ENCODE measurements around the gene PAXX. TPM values are rescaled to one million over a fixed set of nuclear protein-coding genes. Genes with fewer than 3 reads are reported as not detected.

PAXX gene
- total and polyA plus RNA-seq, 9 of the 15 experiments (the other 6 are each of a cell fraction or from before 2014, with no cell fraction given), result 1.2 to 175 (median 38.5) TPM

GRCh38 chr9:137028263-137029057 is 36.2 kb downstream of the PAXX start (continued):
- no peak for TF ChIP-seq GATA2 (CRISPR knock-in tag; IDR thresholded peaks at IDR 0.05)
- TF ChIP-seq FOXJ2 (tag; IDR thresholded peaks at IDR 0.05), result no peak
- TF ChIP-seq ETV6 (IDR thresholded peaks at IDR 0.05; ENCODE audit: borderline replicate concordance in 1 of 2, low read depth in 2 of 2, low read length in 1 of 2), result no peak
- TF ChIP-seq ETV6 (CRISPR knock-in tag; IDR thresholded peaks at IDR 0.05; ENCODE audit: borderline replicate concordance), result no peak
- no peak for TF ChIP-seq CAMTA2 (CRISPR knock-in tag; conservative IDR thresholded peaks at IDR 0.05)
- no peak for TF ChIP-seq ZNF12 (CRISPR knock-in tag; IDR thresholded peaks at IDR 0.05)
- TF ChIP-seq MBD1 (CRISPR knock-in tag; IDR thresholded peaks at IDR 0.05), result no peak
- TF ChIP-seq POU5F1 (IDR thresholded peaks at IDR 0.05; ENCODE audit: borderline replicate concordance, low read depth, low read length, partially characterized antibody), result no peak
- no peak for TF ChIP-seq MECOM (CRISPR knock-in tag; IDR thresholded peaks at IDR 0.05)
- TF ChIP-seq COPS2 (conservative IDR thresholded peaks at IDR 0.05), result no peak
- no peak for TF ChIP-seq FOXK2 (conservative IDR thresholded peaks at IDR 0.05 in 1 of 2, IDR thresholded peaks at IDR 0.05 in 1 of 2; ENCODE audit: low read depth in 2 of 2)
- no peak for TF ChIP-seq PYGO2 (tag; IDR thresholded peaks at IDR 0.05)
- no peak for TF ChIP-seq ZNF668 (CRISPR knock-in tag; IDR thresholded peaks at IDR 0.05)
- no peak for TF ChIP-seq MEF2A (IDR thresholded peaks at IDR 0.05; ENCODE audit: control insufficient read depth, low read depth, low read length)
- no peak for TF ChIP-seq HNRNPK (IDR thresholded peaks at IDR 0.05; ENCODE audit: low read depth, low read length, poor library complexity, severe bottlenecking)
- TF ChIP-seq DACH1 (IDR thresholded peaks at IDR 0.05; ENCODE audit: partially characterized antibody), result no peak
- TF ChIP-seq NCOA2 (IDR thresholded peaks at IDR 0.05; ENCODE audit: partially characterized antibody in 2 of 2), result no peak
- TF ChIP-seq BCOR (IDR thresholded peaks at IDR 0.05), result no peak
- TF ChIP-seq ZNF445 (CRISPR knock-in tag; IDR thresholded peaks at IDR 0.05; ENCODE audit: low read depth), result no peak
- no peak for TF ChIP-seq CREM (IDR thresholded peaks at IDR 0.05; ENCODE audit: low read depth)
- no peak for TF ChIP-seq NEUROD1 (IDR thresholded peaks at IDR 0.05; ENCODE audit: borderline replicate concordance, low read depth, low read length, partially characterized antibody)
- TF ChIP-seq ATF7 (IDR thresholded peaks at IDR 0.05), result no peak
- no peak for TF ChIP-seq ZHX1 (conservative IDR thresholded peaks at IDR 0.05; ENCODE audit: low read length)
- no peak for TF ChIP-seq E2F1 (CRISPR knock-in tag; IDR thresholded peaks at IDR 0.05)
- TF ChIP-seq ZNF3 (CRISPR knock-in tag; IDR thresholded peaks at IDR 0.05), result no peak

All from K562 (cell line).